ENCODE measurements around the gene MTG2.

GRCh38 chr20:62143957-62144825, 38.6 kb upstream of the MTG2 start:
- TF ChIP-seq, protein P1, sequence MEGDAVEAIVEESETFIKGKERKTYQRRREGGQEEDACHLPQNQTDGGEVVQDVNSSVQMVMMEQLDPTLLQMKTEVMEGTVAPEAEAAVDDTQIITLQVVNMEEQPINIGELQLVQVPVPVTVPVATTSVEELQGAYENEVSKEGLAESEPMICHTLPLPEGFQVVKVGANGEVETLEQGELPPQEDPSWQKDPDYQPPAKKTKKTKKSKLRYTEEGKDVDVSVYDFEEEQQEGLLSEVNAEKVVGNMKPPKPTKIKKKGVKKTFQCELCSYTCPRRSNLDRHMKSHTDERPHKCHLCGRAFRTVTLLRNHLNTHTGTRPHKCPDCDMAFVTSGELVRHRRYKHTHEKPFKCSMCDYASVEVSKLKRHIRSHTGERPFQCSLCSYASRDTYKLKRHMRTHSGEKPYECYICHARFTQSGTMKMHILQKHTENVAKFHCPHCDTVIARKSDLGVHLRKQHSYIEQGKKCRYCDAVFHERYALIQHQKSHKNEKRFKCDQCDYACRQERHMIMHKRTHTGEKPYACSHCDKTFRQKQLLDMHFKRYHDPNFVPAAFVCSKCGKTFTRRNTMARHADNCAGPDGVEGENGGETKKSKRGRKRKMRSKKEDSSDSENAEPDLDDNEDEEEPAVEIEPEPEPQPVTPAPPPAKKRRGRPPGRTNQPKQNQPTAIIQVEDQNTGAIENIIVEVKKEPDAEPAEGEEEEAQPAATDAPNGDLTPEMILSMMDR (IDR thresholded peaks at IDR 0.05), result no peak
- no peak for TF ChIP-seq POLR2A (IDR thresholded peaks at IDR 0.05)
